Karpas-422 (cell line): ENCODE measurements around the gene DIP2B. TPM values are rescaled to one million over a fixed set of nuclear protein-coding genes. Genes with fewer than 3 reads are reported as not detected.

ENCODE experiments used
- DNase-seq: peaks from one replicate; pipeline ENCODE4 v3.0.0-alpha.2; 2015
- H2AFZ ChIP-seq: fragments of 200-600 bp; sonication (generic); 2 replicates; pipeline ENCODE4 v1.6.1; 2014; ENCODE audit warnings: antibody characterized with exemption, low read length, mixed read lengths
- H3K27ac ChIP-seq: fragments of 200-600 bp; sonication (generic); 2 replicates; pipeline ENCODE4 v1.5.1; 2014; ENCODE audit warnings: mild to moderate bottlenecking, low read length, moderate library complexity
- H3K27me3 ChIP-seq: fragments of 200-600 bp; sonication (generic); 2 replicates; pipeline ENCODE4 v1.6.1; 2014; ENCODE audit warnings: low read length, mixed read lengths
- H3K36me3 ChIP-seq: fragments of 200-600 bp; sonication (generic); 2 replicates; pipeline ENCODE4 v1.6.1; 2014; ENCODE audit warnings: low read length, mixed read lengths; ENCODE audit not compliant: insufficient read depth
- H3K4me1 ChIP-seq: fragments of 200-600 bp; sonication (generic); 2 replicates; pipeline ENCODE4 v1.6.1; 2014; ENCODE audit warnings: mild to moderate bottlenecking, low read length, mixed read lengths
- H3K4me2 ChIP-seq: fragments of 200-600 bp; sonication (generic); 2 replicates; pipeline ENCODE4 v1.6.1; 2014; ENCODE audit warnings: low read length, low read depth, mild to moderate bottlenecking; ENCODE audit not compliant: poor library complexity, severe bottlenecking
- H3K4me3 ChIP-seq: fragments of 200-600 bp; sonication (generic); 2 replicates; pipeline ENCODE4 v1.5.1; 2014; ENCODE audit warnings: mild to moderate bottlenecking, antibody characterized with exemption, low read length, mixed read lengths
- H3K79me2 ChIP-seq: fragments of 200-600 bp; sonication (generic); 2 replicates; pipeline ENCODE4 v1.6.1; 2014; ENCODE audit warnings: mild to moderate bottlenecking, low read length, mixed read lengths
- H3K9ac ChIP-seq: fragments of 200-600 bp; sonication (generic); 2 replicates; pipeline ENCODE4 v1.6.0; 2014; ENCODE audit warnings: low read length
- H3K9me2 ChIP-seq: fragments of 200-600 bp; sonication (generic), shearing (Covaris generic); replicated peaks from 2 replicates; pipeline ENCODE4 v1.6.0; 2014; ENCODE audit warnings: mild to moderate bottlenecking, low read length, moderate library complexity; ENCODE audit not compliant: insufficient read depth
- H3K9me3 ChIP-seq: fragments of 300-700, 200-600 bp; sonication (generic); 2 replicates; pipeline ENCODE4 v1.6.1; 2014; ENCODE audit warnings: low read length, mixed read lengths
- H4K20me1 ChIP-seq: fragments of 200-600 bp; sonication (generic); 2 replicates; pipeline ENCODE4 v1.6.1; 2014; ENCODE audit warnings: mild to moderate bottlenecking, antibody characterized with exemption, low read length, low read depth; ENCODE audit not compliant: insufficient read depth
- total RNA-seq: library from RNA; depleted of rRNA; stranded (reverse); fragments of >200 nt; shearing (Covaris generic); gene quantifications from 2 replicates; pipeline ENCODE4 v1.2.3, GENCODE V29; 2014; ENCODE audit warnings: low replicate concordance

DIP2B gene
- total RNA-seq, 1 experiment from 2014 or later, result 37.5 TPM

GRCh38 chr12:50606675-50607375 is 102.0 kb downstream of the DIP2B start:
- H4K20me1 ChIP-seq, result no peaks in the 10 kb centered on the region
- DNase-seq, result no peak
- no peak overlapping the region for H3K4me3 ChIP-seq
- H3K9me3 ChIP-seq, result no peaks in the 10 kb centered on the region
- no peak overlapping the region for H3K4me2 ChIP-seq
- no peaks in the 10 kb centered on the region for H3K36me3 ChIP-seq
- H3K27ac ChIP-seq, result no peak overlapping the region
- peaks cover 88% of the 10 kb centered on the region for H3K79me2 ChIP-seq
- H3K27me3 ChIP-seq, result no peaks in the 10 kb centered on the region
- H3K9ac ChIP-seq, result no peak overlapping the region
- no peaks in the 10 kb centered on the region for H3K9me2 ChIP-seq
- peaks cover 3% of the 10 kb centered on the region; the same call in 1 of the 2 replicates for H3K4me1 ChIP-seq
- H2AFZ ChIP-seq, result no peak overlapping the region

DNA sequence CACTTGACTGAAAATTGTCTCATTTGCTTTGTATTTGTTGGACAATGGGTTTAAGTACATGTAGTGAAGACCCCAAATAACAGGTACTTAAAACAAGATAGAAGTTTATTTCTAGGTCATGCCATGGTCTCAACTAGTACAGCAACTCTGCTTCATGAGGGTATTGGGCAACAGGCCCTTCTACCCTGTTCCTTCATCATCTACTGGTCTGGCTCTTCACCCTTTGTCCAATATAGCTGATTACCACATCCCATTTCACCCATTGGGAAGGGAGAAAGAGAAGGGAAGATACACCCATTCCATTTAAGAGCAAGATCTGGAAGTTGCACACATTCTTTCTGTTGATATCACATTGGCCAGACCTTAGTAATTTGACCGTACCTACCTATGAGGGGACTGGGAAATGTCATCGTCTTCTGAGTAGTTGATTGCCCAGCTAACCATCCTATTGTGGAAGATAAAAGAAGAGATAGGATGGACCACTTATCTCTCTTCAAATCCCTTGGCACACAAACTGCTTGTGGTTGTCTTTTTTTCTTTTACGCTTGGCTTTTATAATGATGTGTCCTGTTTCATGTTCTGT is 104.6 kb downstream of the DIP2B start:
- Histone ChIP-seq H3K4me3 (no peak overlapping the region), H3K27me3 (no peaks in the 10 kb centered on the region), H3K27ac (no peak overlapping the region), H3K9me3 (no peaks in the 10 kb centered on the region), H3K4me2 (no peak overlapping the region), H3K9me2 (no peaks in the 10 kb centered on the region), H3K4me1 (peaks cover 7% of the 10 kb centered on the region), H3K36me3 (no peaks in the 10 kb centered on the region), H3K79me2 (peaks cover 86% of the 10 kb centered on the region), H4K20me1 (no peaks in the 10 kb centered on the region), H3K9ac (no peak overlapping the region), H2AFZ (no peak overlapping the region)
- no peak for DNase-seq

DNA sequence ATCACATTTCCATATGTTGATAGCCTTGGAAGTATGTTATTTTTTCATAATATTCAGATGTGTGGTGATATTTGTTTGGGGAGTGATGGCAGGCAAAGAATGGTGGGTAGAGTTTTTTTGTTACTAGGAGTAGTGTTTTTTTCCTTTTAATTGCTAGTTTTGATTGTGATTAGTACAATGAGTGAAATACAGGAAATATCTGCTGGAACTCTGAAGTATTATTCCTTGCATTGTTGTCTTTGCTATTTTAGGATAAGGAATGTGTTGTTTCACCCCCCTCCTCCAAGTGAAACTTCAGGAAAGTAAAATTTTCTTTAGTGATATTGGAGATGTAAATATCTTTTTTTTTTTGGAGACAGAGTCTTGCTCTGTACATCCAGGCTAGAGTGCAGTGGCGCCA is 105.4 kb downstream of the DIP2B start:
- no peak for DNase-seq
- Histone ChIP-seq H3K4me1 (peaks cover 11% of the 10 kb centered on the region), H3K79me2 (peaks cover 86% of the 10 kb centered on the region), H3K36me3 (no peaks in the 10 kb centered on the region), H3K9me2 (no peaks in the 10 kb centered on the region), H3K27ac (no peak overlapping the region), H4K20me1 (no peaks in the 10 kb centered on the region), H2AFZ (no peak overlapping the region), H3K9me3 (no peaks in the 10 kb centered on the region), H3K4me3 (no peak overlapping the region), H3K27me3 (no peaks in the 10 kb centered on the region), H3K9ac (no peak overlapping the region), H3K4me2 (no peak overlapping the region)

- no peaks in the 10 kb centered on the region for H3K9me2 ChIP-seq
- H3K79me2 ChIP-seq, result peaks cover 86% of the 10 kb centered on the region
- H3K4me1 ChIP-seq, result peaks cover 22% of the 10 kb centered on the region
- no peak overlapping the region for H3K4me2 ChIP-seq
- H4K20me1 ChIP-seq, result no peaks in the 10 kb centered on the region
- no peaks in the 10 kb centered on the region for H3K9me3 ChIP-seq
- no peak overlapping the region for H3K27ac ChIP-seq
- no peaks in the 10 kb centered on the region for H3K27me3 ChIP-seq
- H2AFZ ChIP-seq, result no peak overlapping the region
- no peak overlapping the region for H3K9ac ChIP-seq
- no peaks in the 10 kb centered on the region for H3K36me3 ChIP-seq
- DNase-seq, result no peak
- no peak overlapping the region for H3K4me3 ChIP-seq
Observed at GRCh38 chr12:50611021-50611744, 106.4 kb downstream of the DIP2B start.

GRCh38 chr12:50612882-50613281 is 108.1 kb downstream of the DIP2B start:
- peaks cover 86% of the 10 kb centered on the region for H3K79me2 ChIP-seq
- H4K20me1 ChIP-seq, result no peaks in the 10 kb centered on the region
- H3K4me2 ChIP-seq, result no peak overlapping the region
- DNase-seq, result no peak
- no peaks in the 10 kb centered on the region for H3K9me3 ChIP-seq
- no peaks in the 10 kb centered on the region for H3K27me3 ChIP-seq
- H3K27ac ChIP-seq, result no peak overlapping the region
- H2AFZ ChIP-seq, result no peak overlapping the region
- H3K36me3 ChIP-seq, result no peaks in the 10 kb centered on the region
- H3K4me3 ChIP-seq, result no peak overlapping the region
- no peak overlapping the region for H3K9ac ChIP-seq
- H3K9me2 ChIP-seq, result no peaks in the 10 kb centered on the region
- peaks cover 23% of the 10 kb centered on the region for H3K4me1 ChIP-seq

DNA sequence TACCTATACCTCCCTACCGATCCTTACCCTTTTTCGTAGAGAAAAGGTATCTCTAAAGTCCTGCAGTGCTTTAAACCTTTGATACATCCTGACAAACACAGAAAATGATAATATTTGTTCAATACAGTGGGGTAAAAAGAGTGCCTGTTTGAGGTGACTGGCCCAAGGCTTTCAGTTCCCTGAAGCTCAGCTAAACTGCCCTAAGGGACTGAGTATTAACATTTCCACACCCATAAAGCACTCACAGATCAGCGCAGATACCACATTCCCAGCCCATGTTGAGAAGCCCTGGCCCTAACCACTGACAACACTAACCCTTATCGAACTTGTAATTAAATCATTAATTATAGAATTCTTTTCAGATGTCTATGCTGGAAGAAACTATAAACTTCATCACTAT is 108.7 kb downstream of the DIP2B start:
- Histone ChIP-seq H4K20me1 (no peaks in the 10 kb centered on the region), H3K4me2 (no peak overlapping the region), H3K9me2 (no peaks in the 10 kb centered on the region), H2AFZ (no peak overlapping the region), H3K4me1 (peaks cover 29% of the 10 kb centered on the region), H3K4me3 (no peak overlapping the region), H3K9ac (no peak overlapping the region), H3K9me3 (no peaks in the 10 kb centered on the region), H3K27ac (no peak overlapping the region), H3K36me3 (no peaks in the 10 kb centered on the region), H3K79me2 (peaks cover 86% of the 10 kb centered on the region), H3K27me3 (no peaks in the 10 kb centered on the region)
- DNase-seq, result no peak

- Histone ChIP-seq H3K4me3 (no peak overlapping the region), H3K4me2 (no peak overlapping the region), H3K27ac (no peak overlapping the region), H3K79me2 (peaks cover 89% of the 10 kb centered on the region), H2AFZ (no peak overlapping the region), H3K36me3 (no peaks in the 10 kb centered on the region), H4K20me1 (no peaks in the 10 kb centered on the region), H3K9ac (no peak overlapping the region), H3K27me3 (no peaks in the 10 kb centered on the region), H3K9me3 (no peaks in the 10 kb centered on the region), H3K4me1 (peaks cover 35% of the 10 kb centered on the region), H3K9me2 (no peaks in the 10 kb centered on the region)
- no peak for DNase-seq
Observed at GRCh38 chr12:50614167-50614759, 109.5 kb downstream of the DIP2B start.
